HK-2 (cell line): ENCODE data around the gene TEAD1.
A peak's percentile ranks its signal among the peaks of the same experiment; 100 is the strongest.

Experiments
- DNase-seq: peaks from one replicate; pipeline ENCODE4 v3.0.0-alpha.2; 2018; ENCODE audit not compliant: unreplicated experiment

TEAD1 gene

DNA sequence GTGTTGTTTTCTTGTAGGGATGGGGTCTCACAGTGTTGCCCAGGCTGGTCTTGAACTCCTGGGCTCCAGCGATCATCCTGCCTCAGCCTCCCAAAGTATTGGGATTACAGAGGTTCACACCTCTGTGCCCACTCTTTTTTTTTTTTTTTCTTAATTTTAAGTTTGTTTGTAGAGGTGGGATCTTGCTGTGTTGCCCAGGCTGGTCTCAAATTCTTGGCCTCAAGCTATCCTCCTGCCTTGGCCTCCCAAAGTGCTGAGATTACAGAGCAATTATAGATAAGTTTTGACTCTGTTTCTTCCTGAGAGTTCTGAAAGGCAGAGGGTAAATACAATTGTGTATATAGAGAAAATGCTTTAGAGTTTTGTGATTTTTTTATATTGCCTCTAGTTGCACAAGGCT lies 160.4 kb downstream of the TEAD1 start:
- DNase-seq = no peak

DNA sequence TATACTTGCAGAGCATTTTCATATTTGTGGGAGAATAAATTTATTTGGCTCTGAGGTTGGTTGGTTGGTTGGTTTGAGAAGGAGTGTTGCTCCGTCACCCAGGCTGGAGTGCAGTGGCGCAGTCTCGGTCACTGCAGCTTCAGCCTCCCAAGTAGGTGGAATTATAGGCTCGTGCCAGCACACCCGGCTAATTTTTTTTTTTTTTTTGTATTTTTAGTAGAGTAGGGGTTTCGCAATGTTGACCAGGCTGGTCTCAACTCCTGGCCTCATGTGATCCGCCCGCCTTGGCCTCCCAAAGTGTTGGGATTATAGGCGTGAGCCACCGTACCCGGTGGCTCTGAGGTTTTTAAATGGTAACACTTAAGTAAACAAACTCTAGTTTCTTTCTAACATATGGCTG lies 161.1 kb downstream of the TEAD1 start:
- DNase-seq = no peak

GRCh38 chr11:12838463-12839123 lies 164.4 kb downstream of the TEAD1 start:
- DNase-seq = no peak

DNA sequence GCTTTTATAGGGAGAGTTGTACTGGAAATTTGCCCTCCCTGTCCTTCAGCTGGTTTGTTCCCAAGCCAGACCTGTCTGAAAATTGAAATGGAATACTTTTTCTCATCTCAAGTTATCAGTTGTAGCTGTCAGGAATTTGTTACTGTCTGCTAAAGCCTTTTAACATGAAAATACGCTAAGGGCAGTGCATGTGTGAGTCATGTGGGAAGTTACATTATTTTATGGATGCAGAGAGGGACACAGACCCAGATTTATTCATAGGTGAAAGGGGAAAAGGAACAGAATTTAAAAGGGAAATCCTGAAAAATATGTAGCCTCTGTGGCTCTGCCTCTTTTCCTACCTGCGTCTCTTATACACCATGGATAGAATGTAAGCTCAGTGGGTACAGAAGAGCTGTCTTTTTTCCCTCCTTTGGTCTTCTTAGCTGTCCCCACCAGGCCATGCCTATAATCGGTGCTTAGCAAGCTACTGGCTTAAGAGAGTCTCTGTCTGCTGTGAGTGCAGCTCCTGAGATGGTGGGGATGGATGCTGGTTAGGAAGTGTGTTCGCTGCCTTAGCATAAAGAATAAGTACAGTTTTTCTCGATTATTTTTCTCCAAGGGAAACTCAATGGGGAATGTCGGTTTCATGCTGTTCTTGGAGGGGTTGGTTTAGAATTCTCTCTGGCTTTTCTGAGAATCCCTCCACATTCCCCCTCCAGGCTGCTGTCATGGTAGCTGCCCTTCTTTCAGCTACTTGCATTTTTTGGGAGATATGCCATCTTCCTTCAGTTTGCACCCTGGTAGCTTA lies 166.8 kb downstream of the TEAD1 start:
- DNase-seq = no peak

DNA sequence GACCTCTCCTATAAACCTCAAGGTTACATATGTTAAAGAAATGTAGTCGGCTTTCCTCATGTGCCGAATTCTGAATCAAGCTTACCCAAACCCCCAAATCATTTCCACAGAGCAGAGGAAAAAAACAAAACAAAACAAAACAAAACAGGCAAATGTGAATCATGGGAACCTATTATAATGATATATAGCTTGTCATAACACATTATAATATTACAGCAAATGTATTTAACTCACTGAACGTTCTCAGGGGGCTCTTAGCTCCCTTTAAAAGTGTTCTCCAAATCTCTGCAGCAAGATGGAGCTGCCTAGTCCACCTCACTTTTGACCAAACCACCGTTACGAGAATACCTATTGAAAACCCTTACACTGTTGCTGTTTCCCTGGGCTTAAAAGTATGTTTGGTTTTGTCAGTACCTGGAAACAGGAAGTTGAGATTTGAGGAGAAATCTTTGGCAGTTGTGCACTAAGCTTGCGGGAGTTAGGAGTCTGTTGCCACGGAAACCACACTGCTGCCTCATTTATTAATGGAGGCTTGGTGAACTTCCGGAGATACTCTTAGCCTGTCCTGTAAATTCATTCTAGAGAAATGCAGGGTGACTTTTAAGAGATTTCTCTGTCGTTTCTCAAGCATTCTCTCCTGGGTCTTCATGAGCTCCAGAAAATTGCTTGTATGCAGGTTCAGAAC lies 167.9 kb downstream of the TEAD1 start:
- DNase-seq = no peak

- no peak for DNase-seq
These were observed 168.9 kb downstream of the TEAD1 start for GRCh38 chr11:12842933-12843636.

DNA sequence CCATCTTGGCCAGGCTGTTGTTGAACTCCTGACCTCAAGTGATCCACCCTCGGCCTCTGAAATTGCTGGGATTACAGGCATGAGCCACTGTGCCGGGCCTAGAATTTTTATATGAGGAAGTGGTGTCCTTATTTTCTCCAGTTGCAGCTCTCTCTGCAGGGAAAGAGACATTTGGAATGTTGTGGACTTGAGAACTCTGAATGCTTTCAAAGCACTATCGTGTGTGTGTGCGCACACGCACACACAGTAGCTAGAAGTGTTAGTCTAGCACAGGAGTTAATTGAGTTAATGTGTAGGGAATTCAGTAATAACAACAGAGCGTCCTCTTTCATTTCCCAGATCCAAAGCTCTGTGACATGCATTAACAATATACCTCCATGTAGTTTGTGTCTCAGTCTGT lies 170.9 kb downstream of the TEAD1 start:
- no peak for DNase-seq

DNA sequence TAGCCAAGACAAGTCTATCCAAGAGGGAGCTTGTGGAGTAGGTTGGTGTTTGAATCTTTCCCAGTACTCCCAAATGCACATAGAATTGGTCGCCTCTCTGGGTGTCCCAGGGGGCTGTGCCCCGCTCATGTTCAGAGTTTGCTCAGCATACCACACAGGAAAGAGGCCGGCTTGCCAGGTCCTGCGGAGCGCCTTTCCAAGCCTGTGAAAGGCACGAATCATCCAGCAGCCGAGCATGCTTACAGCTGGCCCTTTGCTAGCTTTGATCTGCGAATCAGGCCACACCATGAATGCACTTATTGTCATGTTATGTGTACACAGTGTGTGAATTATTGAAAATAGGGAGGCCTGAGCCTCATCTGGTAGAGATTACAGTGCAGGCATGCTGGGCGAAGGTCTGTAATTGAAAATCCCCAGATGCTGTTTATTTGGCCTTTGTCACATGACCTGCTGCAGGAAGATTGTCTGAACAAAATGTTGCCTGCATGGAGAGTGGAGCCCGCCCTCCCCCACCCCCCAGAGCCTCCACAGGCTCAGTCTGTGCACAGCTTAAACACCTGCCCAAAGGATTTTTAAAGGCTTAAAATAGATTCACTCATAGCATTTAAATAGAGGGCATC lies 171.6 kb downstream of the TEAD1 start:
- DNase-seq = no peak

GRCh38 chr11:12846786-12847615 lies 172.8 kb downstream of the TEAD1 start:
- DNase-seq = no peak

- no peak for DNase-seq
These were observed 174.2 kb downstream of the TEAD1 start for GRCh38 chr11:12848413-12848812.

- no peak for DNase-seq
These were observed 179.1 kb downstream of the TEAD1 start for GRCh38 chr11:12853325-12853651.

DNA sequence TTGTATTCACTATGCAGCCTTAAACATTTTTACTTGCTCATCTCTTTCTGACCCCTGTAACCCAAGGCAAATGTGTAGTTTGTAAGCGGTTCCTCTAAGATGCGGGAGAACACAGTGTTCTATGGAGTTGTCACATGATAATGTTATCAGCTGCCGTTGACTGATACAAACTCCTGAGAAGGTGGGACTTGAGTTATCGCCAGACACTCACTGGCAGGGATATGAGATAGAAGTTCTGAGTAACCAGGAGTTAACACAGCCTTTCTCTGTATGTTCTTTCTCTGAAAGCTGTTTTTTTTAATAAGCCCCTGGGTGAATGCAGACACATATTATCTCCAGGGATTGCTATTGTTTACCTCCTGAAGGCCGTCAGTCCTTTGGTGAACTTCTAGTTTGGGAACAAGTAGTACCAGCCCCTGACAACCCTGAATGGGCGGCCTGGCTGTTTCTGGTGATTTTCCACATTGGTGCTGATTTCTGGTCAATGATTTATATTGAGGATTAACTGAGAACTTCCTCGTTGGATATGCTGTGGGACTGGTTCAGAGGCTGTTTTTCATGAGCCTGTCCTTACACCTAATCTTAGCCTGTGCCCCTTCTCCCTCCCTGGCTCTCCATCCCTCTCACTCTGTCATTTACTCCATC lies 179.6 kb downstream of the TEAD1 start:
- no peak for DNase-seq

- no peak for DNase-seq
These were observed 180.1 kb downstream of the TEAD1 start for GRCh38 chr11:12854297-12854661.

DNA sequence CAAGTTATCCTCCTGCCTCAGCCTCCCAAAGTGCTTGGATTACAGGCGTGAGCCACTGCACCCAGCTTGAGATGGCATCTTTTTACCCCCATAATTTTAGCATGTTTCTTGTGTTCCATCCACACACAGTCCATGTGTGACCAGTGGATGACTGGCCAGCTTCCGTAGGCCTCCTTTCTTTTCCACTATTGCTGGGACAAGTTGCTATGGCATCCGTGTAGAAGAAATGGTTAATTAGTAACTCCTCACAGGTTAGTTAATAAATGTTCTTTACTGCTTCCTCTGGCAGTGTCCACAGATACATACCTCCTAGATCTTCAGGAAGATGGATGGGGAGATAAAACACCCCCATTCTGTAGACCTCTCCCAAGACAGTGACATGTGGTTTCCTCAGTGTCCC lies 180.6 kb downstream of the TEAD1 start:
- peak; percentile 39 for DNase-seq

GRCh38 chr11:12856338-12856737 lies 182.1 kb downstream of the TEAD1 start:
- no peak for DNase-seq

GRCh38 chr11:12857572-12857971 lies 183.4 kb downstream of the TEAD1 start:
- no peak for DNase-seq

- no peak for DNase-seq
These were observed 185.8 kb downstream of the TEAD1 start for GRCh38 chr11:12859872-12860657.

- no peak for DNase-seq
These were observed 186.6 kb downstream of the TEAD1 start for GRCh38 chr11:12860827-12861226.

DNA sequence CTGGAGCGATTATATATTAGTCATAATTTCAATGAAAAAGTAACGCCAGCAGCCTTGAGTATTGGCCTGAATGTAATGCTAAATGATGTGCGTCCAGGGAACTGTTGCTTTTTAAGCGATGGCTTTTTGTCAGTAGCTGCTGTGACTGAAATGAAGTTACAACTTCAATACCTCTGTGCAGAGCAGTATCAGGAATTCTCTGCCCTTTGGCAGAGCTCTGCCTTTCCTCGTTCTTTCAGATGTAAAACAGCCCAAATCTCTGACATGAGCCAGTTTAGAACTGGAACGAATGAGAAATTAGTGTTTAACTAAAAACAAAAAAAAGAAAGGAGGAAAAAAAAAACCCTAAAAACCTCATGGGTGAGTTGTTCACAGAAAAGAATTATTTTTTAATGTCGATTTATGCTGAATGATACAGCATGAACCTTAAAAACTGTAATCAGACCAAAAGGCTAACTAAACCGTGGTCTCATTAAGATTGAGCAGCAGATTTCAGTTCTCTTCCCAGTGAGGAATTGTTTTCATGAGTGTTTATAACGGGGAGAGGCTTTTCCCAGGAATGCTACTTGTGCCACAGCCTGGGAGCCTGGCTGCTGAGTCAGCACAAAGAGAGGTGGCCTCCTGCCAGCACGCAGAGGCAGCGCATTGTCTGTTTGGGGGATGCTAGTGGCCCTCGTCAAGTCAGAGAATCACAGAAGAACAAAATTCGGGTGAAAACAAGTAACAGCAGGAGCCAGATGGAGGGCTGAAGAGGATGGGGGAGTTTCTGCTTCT lies 188.7 kb downstream of the TEAD1 start:
- no peak for DNase-seq
